ENCODE results near the gene CDH22. TPM values are rescaled to one million over a fixed set of nuclear protein-coding genes. Genes with fewer than 3 reads are reported as not detected.
A peak's percentile ranks its signal among the peaks of the same experiment; 100 is the strongest.

CDH22 gene
- total and polyA plus RNA-seq, 2 experiments from 2014 or later: 0.08 to 0.10 TPM

DNA sequence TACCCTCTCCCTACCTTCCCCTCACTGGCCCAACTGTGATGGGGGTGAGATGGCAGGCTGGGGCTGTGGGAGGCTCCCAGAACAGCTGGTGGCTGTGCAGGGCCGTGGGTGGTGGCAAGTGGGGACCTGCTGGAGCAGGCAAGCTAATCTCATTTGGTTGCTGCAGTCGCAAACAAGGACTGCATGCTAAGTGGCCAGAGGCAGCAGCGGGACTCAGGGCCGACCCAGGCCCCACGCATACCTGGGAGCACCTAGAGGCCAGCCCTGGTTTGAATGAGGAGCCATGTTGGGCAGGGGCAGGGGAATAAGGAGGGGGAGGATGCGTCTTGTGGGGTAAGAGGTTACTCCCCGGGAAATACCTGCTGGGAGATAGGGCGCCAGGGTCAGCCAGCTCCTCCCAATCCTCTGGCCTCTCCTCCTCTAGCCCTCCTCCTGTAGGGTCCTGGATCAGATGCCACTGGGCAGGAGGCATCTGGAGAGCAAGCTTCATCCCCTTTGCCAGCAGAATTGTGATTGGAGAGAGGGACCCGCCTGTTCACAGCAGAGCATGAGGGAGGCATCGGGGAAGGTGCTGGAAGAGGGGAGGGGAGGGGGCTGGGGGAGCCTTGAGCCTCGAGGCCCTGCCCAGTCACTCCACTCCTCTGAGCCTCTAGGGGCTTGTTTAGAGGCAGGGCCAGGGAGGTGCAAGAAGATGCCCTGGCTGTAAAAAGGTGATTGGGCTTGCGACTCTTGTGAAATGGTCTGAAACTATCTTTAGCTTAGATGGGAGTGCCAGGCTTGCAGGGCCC, 24.3 kb upstream of the CDH22 start:
- peaks cover 48% of the 10 kb centered on the region for H3K4me1 Mint-ChIP-seq
- H3K27ac ChIP-seq (ENCODE audit: low read depth): no peak overlapping the region
- no peaks in the 10 kb centered on the region for H3K36me3 ChIP-seq (ENCODE audit: insufficient read depth)
- H3K27me3 ChIP-seq (ENCODE audit: insufficient read depth): no peaks in the 10 kb centered on the region
- ATAC-seq (peak; percentile 56), DNase-seq (ENCODE audit: low spot score) (no peak)
- H3K9me2 ChIP-seq (ENCODE audit: insufficient read depth): no peaks in the 10 kb centered on the region
- peaks cover 15% of the 10 kb centered on the region for H3K27me3 Mint-ChIP-seq (ENCODE audit: insufficient read depth, low read depth, poor library complexity)
- no peak overlapping the region; the same call in 2 of the 3 replicates for H3K4me3 Mint-ChIP-seq
- no peaks in the 10 kb centered on the region for H3K79me2 ChIP-seq (replicated peaks; ENCODE audit: insufficient read depth)
- H3K4me3 ChIP-seq: no peak overlapping the region
- no peaks in the 10 kb centered on the region for H3F3A ChIP-seq (replicated peaks; ENCODE audit: low read depth)
- H3K9me3 Mint-ChIP-seq: no peaks in the 10 kb centered on the region; the same call in 1 of the 3 replicates
- peak overlapping the region; percentile 47; the same call in 1 of the 2 replicates for H2AFZ ChIP-seq
- no peak overlapping the region for H3K4me2 ChIP-seq
- no peaks in the 10 kb centered on the region for H3K36me3 Mint-ChIP-seq (ENCODE audit: low read depth)
- TF ChIP-seq EZH2 (IDR thresholded peaks at IDR 0.05; ENCODE audit: low read depth, unreplicated experiment) (no peak), STAT1 (IDR thresholded peaks at IDR 0.05; ENCODE audit: unreplicated experiment) (no peak), NANOG (IDR thresholded peaks at IDR 0.05; ENCODE audit: borderline replicate concordance) (no peak)
- TF ChIP-seq, protein P1, sequence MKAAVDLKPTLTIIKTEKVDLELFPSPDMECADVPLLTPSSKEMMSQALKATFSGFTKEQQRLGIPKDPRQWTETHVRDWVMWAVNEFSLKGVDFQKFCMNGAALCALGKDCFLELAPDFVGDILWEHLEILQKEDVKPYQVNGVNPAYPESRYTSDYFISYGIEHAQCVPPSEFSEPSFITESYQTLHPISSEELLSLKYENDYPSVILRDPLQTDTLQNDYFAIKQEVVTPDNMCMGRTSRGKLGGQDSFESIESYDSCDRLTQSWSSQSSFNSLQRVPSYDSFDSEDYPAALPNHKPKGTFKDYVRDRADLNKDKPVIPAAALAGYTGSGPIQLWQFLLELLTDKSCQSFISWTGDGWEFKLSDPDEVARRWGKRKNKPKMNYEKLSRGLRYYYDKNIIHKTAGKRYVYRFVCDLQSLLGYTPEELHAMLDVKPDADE (IDR thresholded peaks at IDR 0.05): no peak
- peaks cover 12% of the 10 kb centered on the region; the same call in 1 of the 2 replicates for H3K4me1 ChIP-seq (ENCODE audit: insufficient read depth)
- H3K27ac Mint-ChIP-seq: no peak overlapping the region
- H4K20me1 ChIP-seq (replicated peaks; ENCODE audit: insufficient read depth): no peaks in the 10 kb centered on the region

DNA sequence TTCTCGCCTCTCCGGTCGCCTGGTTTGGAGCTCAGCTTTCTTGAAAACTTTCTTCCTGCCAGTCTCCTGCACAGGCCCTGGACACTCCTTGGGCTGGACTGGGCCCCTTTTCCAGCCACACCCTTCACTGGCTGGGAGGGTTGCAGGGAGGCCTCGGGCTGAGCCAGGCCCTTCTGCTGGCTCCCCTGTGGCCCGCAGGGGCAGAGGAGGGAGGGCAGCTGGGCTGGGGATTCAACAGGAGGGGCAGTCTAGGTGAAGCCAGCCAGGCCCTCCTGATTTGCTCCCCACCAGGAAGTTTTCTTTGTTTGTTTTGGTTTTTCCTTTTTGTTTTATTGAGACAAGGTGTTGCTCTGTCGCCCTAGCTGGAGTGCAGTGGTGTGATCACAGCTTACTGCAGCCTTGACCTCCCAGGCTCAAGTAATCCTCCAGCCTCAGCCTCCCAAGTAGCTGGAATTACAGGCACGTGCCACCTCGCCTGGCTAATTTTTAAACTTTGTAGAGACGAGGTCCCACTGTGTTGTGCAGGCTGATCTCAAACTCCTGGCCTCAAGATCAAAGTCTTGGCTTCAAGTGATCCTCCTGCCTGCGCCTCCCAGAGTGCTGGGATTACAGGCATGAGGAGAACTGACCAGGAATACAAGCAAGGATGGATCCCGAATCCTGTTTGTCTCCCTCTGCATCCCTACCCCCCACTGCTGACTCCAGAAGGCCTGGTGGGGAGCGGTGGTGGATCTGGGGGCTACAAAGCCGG, 23.5 kb upstream of the CDH22 start:
- ATAC-seq (peak; percentile 14), DNase-seq (ENCODE audit: low spot score) (no peak)
- H3K27ac Mint-ChIP-seq: no peak overlapping the region
- H3K27ac ChIP-seq (ENCODE audit: low read depth): no peak overlapping the region
- no peaks in the 10 kb centered on the region for H3K36me3 ChIP-seq (ENCODE audit: insufficient read depth)
- H2AFZ ChIP-seq: peak overlapping the region; percentile 47; the same call in 1 of the 2 replicates
- no peak overlapping the region for H3K4me2 ChIP-seq
- no peaks in the 10 kb centered on the region; the same call in 1 of the 3 replicates for H3K9me3 Mint-ChIP-seq
- no peaks in the 10 kb centered on the region for H3F3A ChIP-seq (replicated peaks; ENCODE audit: low read depth)
- H3K27me3 ChIP-seq (ENCODE audit: insufficient read depth): no peaks in the 10 kb centered on the region
- H3K4me1 ChIP-seq (ENCODE audit: insufficient read depth): peaks cover 12% of the 10 kb centered on the region; the same call in 1 of the 2 replicates
- H3K4me3 Mint-ChIP-seq: no peak overlapping the region
- no peak overlapping the region for H3K4me3 ChIP-seq
- no peak for TF ChIP-seq NANOG (IDR thresholded peaks at IDR 0.05; ENCODE audit: borderline replicate concordance)
- TF ChIP-seq, protein P2, sequence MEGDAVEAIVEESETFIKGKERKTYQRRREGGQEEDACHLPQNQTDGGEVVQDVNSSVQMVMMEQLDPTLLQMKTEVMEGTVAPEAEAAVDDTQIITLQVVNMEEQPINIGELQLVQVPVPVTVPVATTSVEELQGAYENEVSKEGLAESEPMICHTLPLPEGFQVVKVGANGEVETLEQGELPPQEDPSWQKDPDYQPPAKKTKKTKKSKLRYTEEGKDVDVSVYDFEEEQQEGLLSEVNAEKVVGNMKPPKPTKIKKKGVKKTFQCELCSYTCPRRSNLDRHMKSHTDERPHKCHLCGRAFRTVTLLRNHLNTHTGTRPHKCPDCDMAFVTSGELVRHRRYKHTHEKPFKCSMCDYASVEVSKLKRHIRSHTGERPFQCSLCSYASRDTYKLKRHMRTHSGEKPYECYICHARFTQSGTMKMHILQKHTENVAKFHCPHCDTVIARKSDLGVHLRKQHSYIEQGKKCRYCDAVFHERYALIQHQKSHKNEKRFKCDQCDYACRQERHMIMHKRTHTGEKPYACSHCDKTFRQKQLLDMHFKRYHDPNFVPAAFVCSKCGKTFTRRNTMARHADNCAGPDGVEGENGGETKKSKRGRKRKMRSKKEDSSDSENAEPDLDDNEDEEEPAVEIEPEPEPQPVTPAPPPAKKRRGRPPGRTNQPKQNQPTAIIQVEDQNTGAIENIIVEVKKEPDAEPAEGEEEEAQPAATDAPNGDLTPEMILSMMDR (conservative IDR thresholded peaks at IDR 0.05; ENCODE audit: low read depth in 2 of 2): no peak
- peaks cover 15% of the 10 kb centered on the region for H3K27me3 Mint-ChIP-seq (ENCODE audit: insufficient read depth, low read depth, poor library complexity)
- no peaks in the 10 kb centered on the region for H3K79me2 ChIP-seq (replicated peaks; ENCODE audit: insufficient read depth)
- no peaks in the 10 kb centered on the region for H4K20me1 ChIP-seq (replicated peaks; ENCODE audit: insufficient read depth)
- H3K4me1 Mint-ChIP-seq: peaks cover 48% of the 10 kb centered on the region
- H3K9me2 ChIP-seq (ENCODE audit: insufficient read depth): no peaks in the 10 kb centered on the region
- H3K36me3 Mint-ChIP-seq (ENCODE audit: low read depth): no peaks in the 10 kb centered on the region

Measured in GM23338 (cell line).